ENCODE data around the gene MPZ.

The MPZ gene

DNA sequence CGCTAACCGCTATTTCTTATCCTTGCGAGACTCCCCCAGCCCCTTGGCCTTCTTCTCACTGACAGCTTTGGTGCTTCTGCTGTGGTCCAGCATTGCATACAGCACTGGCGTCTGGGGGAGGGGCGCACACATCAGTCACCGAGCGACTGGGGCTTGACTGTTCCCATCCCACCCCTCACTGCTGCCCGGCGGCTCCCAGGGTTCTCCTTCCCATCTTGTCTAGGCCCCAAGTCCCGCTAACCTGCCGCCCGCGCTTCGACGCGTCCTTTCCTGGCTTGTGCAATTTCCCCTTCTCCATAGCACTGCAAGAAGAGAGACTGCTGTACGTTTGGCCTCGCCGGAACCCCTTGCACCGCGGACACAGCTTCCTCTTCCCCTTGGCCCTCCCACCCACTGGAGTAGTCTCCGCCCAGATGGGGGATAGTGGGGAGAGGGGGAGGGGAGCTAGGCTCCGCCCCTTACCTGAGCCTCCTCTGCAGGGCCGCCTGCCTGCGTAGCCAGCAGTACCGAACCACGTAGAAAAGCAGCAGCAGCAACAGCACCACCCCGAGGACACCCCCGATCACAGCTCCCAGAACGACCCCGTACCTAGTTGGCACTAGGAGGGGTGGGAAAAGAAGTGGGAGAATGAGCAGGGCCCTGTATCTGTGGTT lies 3.8 kb downstream of the MPZ start:
- peak; percentile 61 to 93 (median 83) for DNase-seq
- intact Hi-C loops (cut with DNase I) = no loop called here

DNA sequence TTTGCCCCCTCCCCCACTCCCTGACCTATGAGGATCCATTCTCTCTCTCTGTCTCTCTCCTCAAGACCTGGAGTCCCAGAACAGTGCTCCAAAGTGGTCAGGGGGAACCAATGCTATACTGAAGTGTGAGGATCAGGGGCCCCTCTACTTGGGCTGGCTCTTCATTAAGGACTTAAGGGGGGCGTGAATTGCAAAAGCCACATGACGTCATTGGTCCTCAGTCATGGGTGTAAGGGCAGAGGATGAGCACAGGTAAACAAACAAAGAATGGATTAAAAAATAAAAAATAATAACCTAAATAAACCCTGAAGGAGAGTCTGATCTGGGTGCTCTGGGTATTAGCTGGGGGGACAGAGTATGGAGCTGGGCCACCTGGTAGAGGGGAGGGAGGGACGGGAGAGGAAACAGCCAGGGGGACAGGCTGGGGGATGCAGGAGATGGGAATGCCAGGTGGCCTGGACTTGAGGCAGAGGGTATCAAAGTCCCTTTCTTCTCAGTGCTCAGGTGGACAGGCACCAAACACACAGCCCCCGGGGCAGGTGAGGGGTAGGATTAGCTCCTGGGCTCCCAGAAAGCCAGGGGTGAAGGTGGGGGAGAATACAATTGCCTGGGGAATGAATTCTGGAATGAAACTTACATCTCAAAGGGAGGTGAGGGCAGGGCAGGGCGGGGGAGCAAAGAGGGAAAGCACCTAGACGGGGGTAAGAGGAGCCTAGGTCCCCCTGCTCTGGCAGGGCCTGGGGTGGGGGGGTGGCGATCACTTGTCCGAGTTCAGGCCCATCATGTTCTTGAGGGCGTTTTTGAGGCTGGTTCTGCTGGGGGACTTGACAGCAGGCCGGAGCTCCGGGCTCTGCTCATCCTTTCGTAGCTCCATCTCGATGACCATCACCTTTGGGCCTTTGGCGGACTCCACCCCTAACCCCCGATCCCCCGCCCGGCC lies 4.6 kb downstream of the MPZ start:
- peak in 11 of 42 donors; percentile 9 to 42 (median 19) for DNase-seq
- intact Hi-C loops (cut with DNase I) = no loop called here

DNA sequence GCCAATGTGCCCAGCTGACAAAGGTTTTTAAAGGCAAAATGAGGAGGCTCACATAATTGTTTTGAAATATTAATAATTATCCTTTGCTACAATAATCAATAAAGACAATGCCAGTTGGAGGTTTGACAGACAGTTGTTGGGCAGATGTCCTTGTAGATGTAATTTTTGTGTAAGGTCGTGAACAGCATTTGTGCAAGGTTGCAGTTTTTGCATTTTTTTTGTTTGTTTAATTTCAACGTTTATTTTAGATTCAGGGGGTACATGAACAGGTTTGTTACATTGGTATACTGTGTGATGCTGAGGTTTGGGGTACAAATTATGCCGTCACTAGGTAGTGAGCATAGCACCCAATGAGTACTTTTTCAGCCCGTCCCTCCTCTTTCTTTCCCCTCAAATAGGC lies 9.3 kb downstream of the MPZ start:
- intact Hi-C loops (cut with DNase I) = no loop called here
- DNase-seq = peak in 1 of 42 donors; percentile 12

DNA sequence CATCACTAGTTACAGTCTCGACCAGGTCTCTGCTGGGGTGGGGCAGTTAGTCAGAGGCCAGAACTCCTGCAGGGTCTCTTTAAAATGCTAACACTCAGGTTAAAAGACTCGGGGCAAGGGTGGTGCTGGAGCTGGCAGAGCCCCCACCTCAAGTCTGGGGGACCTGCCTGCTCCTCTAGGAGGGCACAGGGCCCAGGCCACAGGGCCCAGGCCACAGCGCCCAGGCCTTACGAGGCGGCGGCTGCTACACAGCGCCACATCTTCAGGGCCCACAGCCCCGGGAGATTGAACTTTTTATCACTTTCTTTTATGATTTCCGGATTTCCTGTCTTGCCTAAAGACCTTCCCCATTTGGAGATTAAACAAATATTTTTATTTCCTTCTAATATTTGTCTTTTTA lies 10.4 kb downstream of the MPZ start:
- intact Hi-C loops (cut with DNase I) = no loop called here
- no peak for DNase-seq

DNA sequence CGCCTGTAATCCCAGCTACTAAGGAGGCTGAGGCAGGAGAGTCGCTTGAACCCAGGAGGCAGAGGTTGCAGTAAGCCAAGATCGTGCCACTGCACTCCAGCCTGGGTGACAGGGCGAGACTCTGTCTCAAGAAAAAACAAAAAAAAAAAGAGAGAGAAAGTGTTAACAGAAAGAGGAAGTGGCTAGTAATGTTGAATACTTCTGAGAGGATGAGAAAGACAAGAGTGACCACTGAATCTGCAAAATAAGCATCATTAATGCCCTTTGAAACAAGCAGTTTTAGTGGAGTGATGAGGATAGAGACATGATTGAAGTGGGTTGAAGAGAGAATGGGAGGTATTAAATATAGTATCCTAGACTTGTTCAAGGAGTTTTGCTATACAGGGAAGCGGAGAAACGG lies 11.7 kb downstream of the MPZ start:
- intact Hi-C loops (cut with DNase I) = no loop called here
- no peak for DNase-seq

DNA sequence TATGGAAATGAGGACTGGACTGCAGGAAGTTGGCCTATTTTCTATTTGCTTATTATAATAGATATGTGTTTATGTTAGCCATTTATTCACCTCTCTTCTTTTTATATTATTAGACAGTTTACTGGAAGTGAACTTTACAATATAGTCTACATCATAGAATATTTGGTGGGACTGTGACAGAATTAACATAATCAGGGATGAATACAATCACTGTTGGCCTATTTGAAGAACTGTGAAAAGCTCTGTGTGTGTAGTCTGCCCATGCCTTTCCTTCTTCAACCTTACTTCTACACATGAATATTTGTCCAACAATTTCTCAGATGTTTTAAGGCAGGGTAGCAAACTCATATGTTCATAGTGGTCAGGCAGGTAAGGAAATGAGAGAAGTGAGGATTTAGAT lies 12.4 kb downstream of the MPZ start:
- no peak for DNase-seq
- intact Hi-C loops (cut with DNase I) = no loop called here

DNA sequence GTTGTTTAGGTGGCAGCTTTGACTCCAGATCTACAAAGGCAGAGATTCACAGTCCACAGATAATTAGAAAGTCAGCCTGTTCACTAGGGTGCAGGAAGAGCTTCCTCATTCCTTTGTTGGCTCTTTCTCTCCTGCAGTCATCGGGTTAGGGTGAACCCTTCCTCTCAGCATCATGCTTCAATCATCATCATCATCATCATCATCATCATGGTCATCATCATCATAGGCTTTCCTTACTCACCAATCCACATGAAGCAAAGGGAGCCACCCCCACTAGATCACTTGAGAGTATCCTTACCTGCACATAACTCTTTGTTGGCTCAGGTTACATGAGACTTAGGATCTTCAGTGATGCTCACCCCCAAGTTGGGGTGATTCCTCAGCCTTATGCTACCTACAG lies 19.0 kb downstream of the MPZ start:
- intact Hi-C loops (cut with DNase I) = loop anchor here (5.0 kb wide), 1 partner anchor 63 kb away; the partner anchor contains the start of gene TOMM40L

DNA sequence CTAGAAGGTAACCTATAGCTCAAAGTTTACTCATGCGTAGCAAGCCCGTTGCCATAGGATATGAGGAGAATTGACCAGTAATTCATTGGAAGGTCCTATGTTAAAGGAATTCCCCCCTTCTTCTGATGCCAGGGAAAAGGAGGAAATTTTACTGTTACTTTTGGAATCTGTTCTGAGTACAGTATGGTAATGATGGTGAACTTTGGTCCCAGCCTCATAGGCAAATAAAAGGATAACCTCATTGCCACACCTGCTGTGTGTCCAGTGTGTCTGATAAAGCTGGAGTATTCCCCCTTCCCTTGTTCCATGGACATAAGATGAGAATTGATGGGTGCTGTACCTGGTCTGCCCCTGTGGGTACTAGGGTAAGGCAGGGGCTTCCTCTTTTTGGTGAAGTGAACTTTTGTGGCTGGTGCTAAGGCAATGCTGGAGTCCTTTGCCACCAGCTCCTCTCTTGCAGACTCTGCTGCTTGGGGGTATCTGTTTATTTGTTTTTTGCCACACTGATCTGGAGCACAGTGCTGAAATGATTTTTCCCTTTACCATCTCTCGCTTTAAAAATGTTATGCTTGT lies 22.2 kb downstream of the MPZ start:
- DNase-seq = no peak
- intact Hi-C loops (cut with DNase I) = no loop called here

More for the DNA sequence above, 19.0 kb downstream of the MPZ start:
- no peak for DNase-seq

DNA sequence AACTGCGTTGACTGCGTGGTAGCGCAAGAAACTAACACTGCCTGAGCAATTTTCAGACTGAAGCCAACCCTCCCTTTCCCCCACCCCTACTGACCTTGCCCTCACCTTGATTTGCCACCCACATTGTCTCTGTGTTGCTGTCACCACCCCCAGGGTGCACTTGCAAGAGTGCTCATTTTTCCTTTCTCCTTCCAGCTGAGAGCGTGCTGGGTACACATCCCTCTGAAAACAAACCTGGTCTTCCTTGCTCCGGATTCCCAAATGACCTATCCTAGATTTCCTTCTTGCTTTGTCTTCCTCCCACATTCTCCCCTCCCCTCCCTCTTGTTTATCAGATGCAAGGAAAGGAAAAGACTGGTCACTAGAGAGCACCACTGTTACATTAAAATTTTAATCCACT lies 24.2 kb downstream of the MPZ start:
- DNase-seq = peak in 28 of 42 donors; percentile 11 to 74 (median 42)
- intact Hi-C loops (cut with DNase I) = no loop called here

DNA sequence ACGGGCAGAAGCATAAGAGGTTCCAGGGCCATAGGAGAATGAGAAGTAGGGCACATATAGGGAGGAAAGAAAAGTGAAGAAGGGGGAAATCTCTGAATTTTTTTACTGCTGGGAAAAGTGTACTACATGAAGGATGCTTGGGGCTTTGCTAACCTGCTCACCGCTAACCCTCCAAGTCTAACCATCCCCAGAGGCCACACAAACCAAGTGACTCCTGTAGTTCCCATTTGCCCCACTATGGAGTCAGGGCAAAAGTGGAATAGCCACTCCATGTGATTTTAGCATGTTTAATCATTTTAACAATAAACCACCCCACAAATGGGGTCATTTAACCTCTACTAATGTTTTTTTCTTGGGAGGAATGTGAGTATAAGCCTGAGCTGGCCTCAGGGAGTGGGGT lies 24.7 kb downstream of the MPZ start:
- intact Hi-C loops (cut with DNase I) = no loop called here
- DNase-seq = no peak

DNA sequence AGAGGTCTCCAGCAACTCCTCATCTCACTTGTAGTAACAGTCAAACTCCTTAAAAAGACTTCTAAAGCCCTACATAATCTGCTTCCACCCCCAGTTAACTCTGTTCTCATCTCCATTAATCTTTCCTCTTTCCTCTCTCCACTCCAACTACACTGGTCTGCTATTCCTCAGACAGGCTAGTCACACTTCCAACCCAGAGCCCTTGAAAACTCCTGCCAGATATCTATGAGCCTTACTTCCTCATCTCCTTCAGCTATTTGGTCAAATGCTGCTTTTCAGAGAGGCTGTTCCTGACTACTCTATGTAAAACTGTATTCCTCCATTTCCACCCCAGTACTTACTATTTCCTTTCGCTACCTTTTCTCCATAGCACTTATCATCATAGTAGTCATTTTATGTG lies 26.8 kb downstream of the MPZ start:
- no peak for DNase-seq
- intact Hi-C loops (cut with DNase I) = no loop called here

DNA sequence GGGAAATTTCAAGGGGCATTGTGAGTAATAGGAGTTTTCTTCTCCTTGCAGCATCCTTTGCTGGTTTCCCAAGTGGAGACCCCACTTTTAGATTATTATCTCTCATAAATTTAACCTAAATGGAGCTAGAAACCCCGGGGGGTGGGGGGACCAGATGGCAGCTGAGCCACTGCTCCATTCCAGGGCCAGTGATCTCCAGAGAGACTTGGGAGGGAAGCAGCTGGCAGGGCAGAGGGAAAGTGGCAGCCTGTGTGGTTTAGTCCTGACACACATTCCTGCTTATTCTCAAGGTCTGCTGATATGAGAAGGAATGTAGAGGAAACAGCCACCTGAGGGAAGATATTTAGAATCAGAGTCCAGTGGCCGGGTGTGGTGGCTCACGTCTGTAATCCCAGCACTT lies 34.9 kb downstream of the MPZ start:
- intact Hi-C loops (cut with DNase I) = no loop called here
- DNase-seq = no peak

DNA sequence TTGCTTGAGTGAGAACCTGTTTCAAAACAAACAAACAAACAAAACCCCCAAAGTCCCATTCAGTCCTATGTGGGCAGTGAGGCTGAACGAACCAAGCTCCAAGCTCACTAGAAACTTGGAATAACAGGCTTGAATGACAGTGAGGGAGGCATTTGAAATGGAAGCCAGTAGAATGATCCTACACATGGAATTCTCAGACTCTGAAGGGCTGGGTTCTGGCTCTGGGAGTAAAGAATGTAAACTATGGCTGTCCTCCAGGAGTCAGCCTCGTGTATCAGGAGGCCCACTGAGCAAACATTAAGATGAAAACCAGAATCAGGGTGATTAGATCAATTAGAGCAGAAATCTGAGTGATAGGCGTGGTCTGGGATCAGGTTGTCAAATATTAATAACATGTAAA lies 36.4 kb downstream of the MPZ start:
- intact Hi-C loops (cut with DNase I) = no loop called here
- no peak for DNase-seq

DNA sequence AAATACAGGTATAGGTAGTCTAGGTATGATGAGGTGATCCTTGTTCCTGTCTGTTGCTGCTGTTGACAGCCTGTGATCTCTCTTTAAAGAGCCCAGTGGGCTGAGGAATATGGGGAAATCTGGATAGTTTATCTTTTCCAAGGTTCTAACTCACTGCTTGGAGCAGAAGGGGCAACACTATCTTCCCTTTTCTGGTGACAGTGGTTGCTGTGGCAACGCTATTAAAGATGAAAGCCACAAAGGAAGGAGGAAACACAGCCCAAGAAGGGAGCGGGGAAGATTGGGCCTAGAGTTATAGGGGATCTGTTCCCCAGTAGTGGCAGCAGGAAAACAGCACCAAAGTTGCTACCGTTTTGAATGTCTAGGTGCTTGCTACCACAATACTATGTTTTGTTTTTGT lies 42.4 kb downstream of the MPZ start:
- peak in 2 of 42 donors; percentile 9 to 39 for DNase-seq
- intact Hi-C loops (cut with DNase I) = no loop called here

DNA sequence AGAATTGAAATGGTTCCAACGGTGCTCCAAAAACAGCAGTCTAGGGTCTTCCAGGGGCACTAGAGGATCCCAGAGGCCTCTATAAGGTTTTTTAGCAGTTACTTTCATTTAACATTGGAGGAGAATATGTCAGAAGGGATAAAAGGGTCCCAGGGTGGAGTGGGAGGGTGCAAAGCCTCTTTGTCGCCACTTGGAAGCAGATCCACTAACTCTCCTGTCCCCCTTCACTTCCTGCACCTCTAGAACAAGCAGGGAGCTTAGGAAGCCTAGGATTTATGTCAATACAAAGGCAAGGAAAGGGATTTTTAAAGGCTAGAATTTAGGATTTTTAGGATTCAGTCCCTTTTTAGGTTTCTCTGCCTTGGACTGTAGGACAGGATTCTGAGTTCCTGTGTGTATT lies 42.9 kb downstream of the MPZ start:
- DNase-seq = no peak

DNA sequence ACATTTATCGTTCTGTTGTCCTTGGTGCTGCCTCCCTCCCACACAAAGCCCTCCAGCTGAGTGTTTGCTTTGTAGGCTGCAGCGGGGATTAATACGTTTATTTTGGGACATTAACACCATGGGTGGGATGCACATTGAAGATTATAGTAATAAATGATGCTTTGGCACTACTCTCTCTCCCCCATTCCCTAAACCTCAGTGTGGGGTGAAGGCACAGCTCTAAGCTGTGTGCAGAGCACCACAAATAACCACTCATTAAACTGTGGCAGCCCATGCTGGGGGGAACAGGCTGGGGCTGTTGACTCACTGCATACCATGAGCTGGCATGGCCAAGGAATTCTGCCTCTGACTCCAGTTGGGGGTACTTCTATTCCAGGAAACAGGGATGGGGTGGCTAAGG lies 43.6 kb downstream of the MPZ start:
- DNase-seq = no peak
- intact Hi-C loops (cut with DNase I) = no loop called here

More for the DNA sequence above, 42.9 kb downstream of the MPZ start:
- intact Hi-C loops (cut with DNase I) = no loop called here

DNA sequence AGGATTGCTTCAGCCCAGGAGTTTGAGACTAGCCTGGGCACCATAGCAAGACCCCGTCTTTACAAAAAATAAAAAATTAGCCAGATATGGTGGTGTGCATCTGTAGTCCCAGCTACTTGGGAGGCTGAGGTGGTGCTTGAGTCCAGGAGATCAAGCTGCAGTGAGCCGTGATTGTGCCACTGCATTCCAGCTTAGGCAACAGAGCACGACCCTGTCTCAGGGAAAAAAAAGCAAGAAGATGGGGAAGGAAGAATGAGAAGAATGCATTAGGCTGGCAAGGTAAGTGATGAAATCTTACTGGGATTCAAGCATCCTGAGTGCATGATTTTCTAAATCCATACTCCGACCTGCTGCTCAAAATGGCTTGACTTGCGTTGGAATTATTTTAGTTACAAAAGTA lies 44.5 kb downstream of the MPZ start:
- no peak for DNase-seq
- intact Hi-C loops (cut with DNase I) = no loop called here

DNA sequence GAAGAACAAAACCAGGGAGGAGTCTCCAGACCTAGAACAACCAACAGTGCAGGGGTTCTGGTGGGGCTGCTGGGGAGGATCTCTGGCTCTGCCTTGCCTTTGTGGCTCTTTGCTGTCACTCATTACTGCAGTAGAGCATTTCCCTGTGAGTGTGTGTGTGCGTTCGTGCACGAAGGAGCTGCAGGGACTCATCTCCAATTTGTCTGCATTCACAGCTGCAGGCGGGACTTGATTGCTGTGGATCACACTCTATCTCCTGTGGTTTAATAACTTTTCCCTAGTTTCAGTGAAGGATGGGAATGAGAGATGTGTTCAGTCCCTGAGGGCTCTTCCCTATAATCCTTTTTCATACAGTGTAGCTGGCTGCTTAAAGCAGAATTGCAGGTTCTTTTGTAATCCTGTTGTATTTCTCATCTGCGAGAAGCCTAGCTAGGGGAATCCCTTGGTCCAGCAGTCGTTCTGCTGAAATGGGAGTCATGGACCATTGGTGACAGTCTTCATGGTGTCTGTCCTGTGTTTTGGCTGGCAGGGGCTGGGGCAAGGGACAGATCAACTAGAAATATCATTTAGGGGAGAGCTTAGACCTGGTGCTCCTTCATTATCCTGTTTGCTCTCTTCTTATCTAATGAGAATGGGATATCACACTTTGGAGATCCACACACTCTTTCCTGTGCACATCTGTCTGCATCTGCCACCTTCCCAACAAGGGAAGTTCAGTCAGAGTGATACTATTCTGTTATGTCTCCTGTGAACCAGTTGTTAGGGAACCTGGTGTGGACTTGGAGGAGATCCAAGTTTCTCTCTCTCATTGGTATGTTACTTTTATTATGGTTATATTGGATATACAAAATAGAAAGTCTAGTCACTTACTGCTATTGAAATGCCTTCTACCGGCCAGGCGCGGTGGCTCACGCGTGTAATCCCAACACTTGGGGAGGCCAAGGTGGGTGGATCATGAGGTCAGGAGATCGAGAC lies 48.2 kb downstream of the MPZ start:
- DNase-seq = peak in 38 of 42 donors; percentile 8 to 80 (median 48)
- intact Hi-C loops (cut with DNase I) = no loop called here

Data from head of caudate nucleus (tissue), 42 donors.